Measurements from ENCODE around the gene LCN10. TPM values are rescaled to one million over a fixed set of nuclear protein-coding genes. Genes with fewer than 3 reads are reported as not detected.

LCN10 gene
- total and polyA plus RNA-seq, 10 of the 15 experiments (the other 5 are each of a cell fraction or from before 2014, with no cell fraction given), result 0.06 to 1.3 (median 0.21) TPM; not detected in 1

DNA sequence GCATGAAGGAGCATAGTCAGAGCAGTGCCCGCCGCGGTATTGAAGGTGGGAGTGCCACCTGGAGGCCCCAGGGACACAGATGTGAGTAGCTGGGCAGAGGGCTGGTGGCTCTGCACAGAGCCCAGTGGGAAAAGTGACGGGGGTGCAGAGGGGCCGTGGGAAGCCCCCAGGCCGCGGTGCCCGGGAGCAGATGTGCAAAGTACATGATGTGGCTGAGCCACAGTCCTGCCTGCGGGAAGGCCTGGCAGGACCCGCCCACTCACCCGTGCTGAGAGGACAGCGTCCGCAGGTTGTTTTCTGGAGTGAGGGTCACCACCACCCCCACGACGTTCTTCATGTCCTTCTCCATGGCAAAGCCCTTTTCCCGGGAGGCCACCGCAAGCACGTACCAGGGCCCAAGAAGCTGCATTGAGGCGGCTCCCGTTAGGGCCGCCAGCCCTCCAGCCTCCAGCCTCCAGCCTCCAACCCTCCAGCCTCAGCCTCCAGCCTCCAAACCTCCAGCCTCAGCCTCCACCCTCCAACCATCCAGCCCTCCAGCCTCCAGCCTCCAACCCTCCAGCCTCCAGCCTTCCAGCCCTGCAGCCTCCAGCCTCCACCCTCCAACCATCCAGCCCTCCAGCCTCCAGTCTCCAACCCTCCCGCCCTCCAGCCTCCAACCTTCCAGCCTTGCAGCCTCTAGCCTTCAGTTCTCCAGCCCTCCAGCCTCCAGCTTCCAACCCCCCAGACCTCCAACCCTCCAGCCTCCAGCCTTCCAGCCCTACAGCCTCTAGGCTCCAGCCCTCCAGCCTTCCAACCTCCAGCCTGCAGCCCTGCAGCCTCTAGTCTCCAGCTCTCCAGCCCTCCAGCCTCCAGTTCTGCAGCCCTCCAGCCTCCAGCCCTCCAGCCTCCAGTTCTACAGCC is 4.7 kb upstream of the LCN10 start:
- H3K27me3 ChIP-seq (replicated peaks in 1 of 2; ENCODE audit: control insufficient read depth in 2 of 2, insufficient read depth in 2 of 2, low read length in 1 of 2), result no peaks in the 10 kb centered on the region; a peak in 2 of 4 replicates
- no peak for FAIRE-seq
- no peak overlapping the region for H3K9ac ChIP-seq (ENCODE audit: control insufficient read depth, insufficient read depth, low read length)
- no TSS peak for BruUV-seq (replicated peaks)
- ChIA-PET SMC1A (ENCODE audit: uncharacterized antibody, unreplicated experiment) (no interaction called here), RAD21 (ENCODE audit: unreplicated experiment) (no interaction called here), POLR2A (no interaction called here), CTCF (no interaction called here)
- H3K79me2 ChIP-seq (ENCODE audit: control insufficient read depth, insufficient read depth, low read length), result no peaks in the 10 kb centered on the region
- intact Hi-C loops (cut with micrococcal nuclease; ENCODE audit: unreplicated experiment), result no loop called here
- WGBS (ENCODE audit: insufficient coverage, insufficient replicate concordance, low lambda C conversion rate, missing lambda C conversion rate), result 38% methylated on average over 18 of the region's 22 CpGs
- H3K27ac ChIP-seq (ENCODE audit: control insufficient read depth, insufficient read depth), result no peak overlapping the region
- H4K20me1 ChIP-seq (ENCODE audit: control insufficient read depth, insufficient read depth), result no peaks in the 10 kb centered on the region
- ATAC-seq, result no peak
- DNase-seq (ENCODE audit: low read depth, low spot score), result no peak
- no peaks in the 10 kb centered on the region for H3K36me3 ChIP-seq (ENCODE audit: control insufficient read depth in 2 of 2, insufficient read depth in 2 of 2, low read length in 1 of 2)
- H3K4me1 ChIP-seq (ENCODE audit: control insufficient read depth, insufficient read depth, low read length), result no peaks in the 10 kb centered on the region
- H3K9me3 ChIP-seq (replicated peaks; ENCODE audit: control insufficient read depth, insufficient read depth, low read length), result peaks cover 13% of the 10 kb centered on the region
- TF ChIP-seq YBX1 (IDR thresholded peaks at IDR 0.05), result no peak
- TF ChIP-seq ATF7 (IDR thresholded peaks at IDR 0.05; ENCODE audit: low read depth), result no peak
- no peak for TF ChIP-seq SPI1 (IDR thresholded peaks at IDR 0.05; ENCODE audit: borderline replicate concordance, insufficient read depth, low read depth, low read length)
- TF ChIP-seq, protein P1, sequence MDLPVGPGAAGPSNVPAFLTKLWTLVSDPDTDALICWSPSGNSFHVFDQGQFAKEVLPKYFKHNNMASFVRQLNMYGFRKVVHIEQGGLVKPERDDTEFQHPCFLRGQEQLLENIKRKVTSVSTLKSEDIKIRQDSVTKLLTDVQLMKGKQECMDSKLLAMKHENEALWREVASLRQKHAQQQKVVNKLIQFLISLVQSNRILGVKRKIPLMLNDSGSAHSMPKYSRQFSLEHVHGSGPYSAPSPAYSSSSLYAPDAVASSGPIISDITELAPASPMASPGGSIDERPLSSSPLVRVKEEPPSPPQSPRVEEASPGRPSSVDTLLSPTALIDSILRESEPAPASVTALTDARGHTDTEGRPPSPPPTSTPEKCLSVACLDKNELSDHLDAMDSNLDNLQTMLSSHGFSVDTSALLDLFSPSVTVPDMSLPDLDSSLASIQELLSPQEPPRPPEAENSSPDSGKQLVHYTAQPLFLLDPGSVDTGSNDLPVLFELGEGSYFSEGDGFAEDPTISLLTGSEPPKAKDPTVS (IDR thresholded peaks at IDR 0.05; ENCODE audit: low read depth, low read length), result no peak
- no peak for TF ChIP-seq STAT1 (conservative IDR thresholded peaks at IDR 0.05)
- TF ChIP-seq, protein P2, sequence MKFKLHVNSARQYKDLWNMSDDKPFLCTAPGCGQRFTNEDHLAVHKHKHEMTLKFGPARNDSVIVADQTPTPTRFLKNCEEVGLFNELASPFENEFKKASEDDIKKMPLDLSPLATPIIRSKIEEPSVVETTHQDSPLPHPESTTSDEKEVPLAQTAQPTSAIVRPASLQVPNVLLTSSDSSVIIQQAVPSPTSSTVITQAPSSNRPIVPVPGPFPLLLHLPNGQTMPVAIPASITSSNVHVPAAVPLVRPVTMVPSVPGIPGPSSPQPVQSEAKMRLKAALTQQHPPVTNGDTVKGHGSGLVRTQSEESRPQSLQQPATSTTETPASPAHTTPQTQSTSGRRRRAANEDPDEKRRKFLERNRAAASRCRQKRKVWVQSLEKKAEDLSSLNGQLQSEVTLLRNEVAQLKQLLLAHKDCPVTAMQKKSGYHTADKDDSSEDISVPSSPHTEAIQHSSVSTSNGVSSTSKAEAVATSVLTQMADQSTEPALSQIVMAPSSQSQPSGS (IDR thresholded peaks at IDR 0.05; ENCODE audit: low read length), result no peak
- no peak for TF ChIP-seq TCF7 (IDR thresholded peaks at IDR 0.05; ENCODE audit: borderline replicate concordance)
- TF ChIP-seq FOXM1 (IDR thresholded peaks at IDR 0.05; ENCODE audit: low read depth, low read length), result no peak
- no peak for TF ChIP-seq SMARCA5 (IDR thresholded peaks at IDR 0.05)
- no peak for TF ChIP-seq MYC (IDR thresholded peaks at IDR 0.05; ENCODE audit: insufficient read depth, insufficient read length, insufficient replicate concordance, low read length, severe bottlenecking)
- TF ChIP-seq BCL11A (IDR thresholded peaks at IDR 0.05; ENCODE audit: low read depth, low read length), result no peak
- TF ChIP-seq POLR2AphosphoS2 (IDR thresholded peaks at IDR 0.05; ENCODE audit: low read depth, low read length), result no peak
- TF ChIP-seq CBFB (IDR thresholded peaks at IDR 0.05; ENCODE audit: low read depth), result no peak
- TF ChIP-seq CEBPB (IDR thresholded peaks at IDR 0.05; ENCODE audit: borderline replicate concordance in 1 of 2, low read depth in 2 of 2, low read length in 2 of 2), result no peak
- no peak for TF ChIP-seq IKZF1 (conservative IDR thresholded peaks at IDR 0.05)
- no peak for TF ChIP-seq NFXL1 (IDR thresholded peaks at IDR 0.05; ENCODE audit: borderline replicate concordance)
- TF ChIP-seq TAF1 (IDR thresholded peaks at IDR 0.05; ENCODE audit: borderline replicate concordance, low read depth, low read length), result no peak
- no peak overlapping the region for H3K4me3 ChIP-seq
- H2AFZ ChIP-seq (ENCODE audit: control insufficient read depth, low read depth, low read length), result no peak overlapping the region
- no peak overlapping the region for H3K4me2 ChIP-seq (ENCODE audit: control insufficient read depth, insufficient read depth)
- in situ Hi-C loops (cut with MboI), result no loop called here

Data from GM12878 (cell line).